ENCODE measurements around the gene NKTR. TPM values are rescaled to one million over a fixed set of nuclear protein-coding genes. Genes with fewer than 3 reads are reported as not detected.
A peak's percentile ranks its signal among the peaks of the same experiment; 100 is the strongest.

Gene NKTR
- total and polyA plus RNA-seq, 2 experiments from 2014 or later: 26.0 to 32.6 TPM

DNA sequence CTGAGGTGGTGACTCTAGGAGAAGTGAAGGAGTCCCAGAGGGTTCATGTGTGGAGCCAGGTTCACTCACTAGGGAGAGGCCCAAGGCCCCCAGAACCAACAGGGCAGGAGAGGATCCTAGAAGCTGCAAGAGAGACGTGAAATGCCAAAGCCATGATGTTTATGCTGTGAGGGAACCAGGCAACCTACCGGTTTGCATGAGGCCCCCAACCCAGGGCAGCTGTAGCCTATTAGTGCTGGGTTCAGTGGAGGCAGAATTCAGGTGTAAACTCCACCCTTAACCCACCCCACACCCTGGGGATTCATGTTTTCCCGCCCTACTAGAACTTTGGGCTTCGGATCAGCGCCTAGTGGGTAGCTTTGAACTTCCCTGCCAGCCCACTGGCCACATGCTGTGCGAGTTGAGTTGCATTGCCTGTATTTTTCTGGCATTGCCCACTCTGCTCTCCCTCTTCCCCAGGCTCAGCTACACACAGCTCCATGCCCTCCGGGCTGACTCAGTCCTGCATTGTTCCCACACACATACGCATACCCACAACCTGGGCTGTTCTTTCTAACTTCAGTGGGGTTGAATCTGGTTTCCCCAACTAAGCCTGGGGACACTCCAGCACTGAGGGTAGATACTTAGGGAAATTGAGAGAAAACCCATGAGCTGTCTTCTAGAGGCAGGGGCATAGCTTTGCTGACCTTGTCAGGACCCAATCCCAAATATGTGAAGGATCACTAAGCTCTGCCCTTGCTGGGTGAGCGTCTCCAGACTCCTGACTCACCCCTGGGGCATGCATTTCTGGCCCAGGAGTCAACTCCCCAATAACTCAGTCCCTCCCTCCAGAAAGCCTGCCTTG is 51.0 kb downstream of the NKTR start:
- Histone ChIP-seq H3K36me3 (ENCODE audit: low read depth) (peaks cover 9% of the 10 kb centered on the region), H3K4me1 (ENCODE audit: insufficient read depth) (peaks cover 60% of the 10 kb centered on the region), H3K9ac (peak overlapping the region; percentile 97), H3K27me3 (replicated peaks; ENCODE audit: insufficient read depth) (no peaks in the 10 kb centered on the region), H3K9me2 (ENCODE audit: insufficient read depth) (no peaks in the 10 kb centered on the region), H3K4me2 (ENCODE audit: unreplicated experiment) (peak overlapping the region; percentile 85), H3F3A (ENCODE audit: insufficient read depth) (peaks cover 49% of the 10 kb centered on the region), H2AFZ (no peak overlapping the region), H3K79me2 (ENCODE audit: insufficient read depth) (peaks cover 79% of the 10 kb centered on the region), H3K27ac (peak overlapping the region; percentile 92), H4K20me1 (ENCODE audit: insufficient read depth) (no peaks in the 10 kb centered on the region), H3K9me3 (ENCODE audit: low read depth) (no peaks in the 10 kb centered on the region), H3K4me3 (peak overlapping the region; percentile 96)
- in situ Hi-C loops (cut with MboI): no loop called here
- 3% methylated on average over 9 of the region's 9 CpGs for WGBS, 2 experiments (ENCODE audit: low coverage in 1 of 2, low lambda C conversion rate in 2 of 2, missing lambda C conversion rate in 2 of 2)
- peak; percentile 92 for DNase-seq
- TF ChIP-seq EZH2 (IDR thresholded peaks at IDR 0.05; ENCODE audit: insufficient read depth, poor library complexity, severe bottlenecking): no peak

DNA sequence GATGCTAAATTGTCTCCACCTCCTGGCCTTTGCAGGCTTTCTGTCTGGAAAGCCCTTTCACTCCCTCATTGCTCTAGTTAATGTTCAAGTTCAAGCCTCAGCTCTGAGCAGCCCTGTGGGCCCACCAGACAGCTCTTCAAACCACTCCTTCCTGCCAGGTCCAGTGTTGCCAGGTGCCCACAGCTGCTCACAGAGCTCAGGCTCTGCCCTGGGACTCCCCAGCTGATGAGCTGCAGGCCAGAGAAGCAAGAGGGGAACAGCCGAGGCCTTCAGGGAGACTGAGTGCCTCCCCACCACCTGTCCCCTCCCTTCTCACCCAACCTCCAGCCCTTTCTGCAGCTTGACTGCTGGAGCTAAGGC is 51.7 kb downstream of the NKTR start:
- Histone ChIP-seq H3F3A (ENCODE audit: insufficient read depth) (peaks cover 42% of the 10 kb centered on the region), H4K20me1 (ENCODE audit: insufficient read depth) (no peaks in the 10 kb centered on the region), H3K9ac (peak overlapping the region; percentile 97), H3K4me3 (peak overlapping the region; percentile 96), H2AFZ (peak overlapping the region; percentile 14; the same call in 1 of the 2 replicates), H3K27ac (peak overlapping the region; percentile 92), H3K9me2 (ENCODE audit: insufficient read depth) (no peaks in the 10 kb centered on the region), H3K79me2 (ENCODE audit: insufficient read depth) (peaks cover 79% of the 10 kb centered on the region), H3K27me3 (replicated peaks; ENCODE audit: insufficient read depth) (no peaks in the 10 kb centered on the region), H3K4me2 (ENCODE audit: unreplicated experiment) (peak overlapping the region; percentile 85), H3K36me3 (ENCODE audit: low read depth) (peaks cover 1% of the 10 kb centered on the region; the same call in 1 of the 2 replicates), H3K9me3 (ENCODE audit: low read depth) (no peaks in the 10 kb centered on the region), H3K4me1 (ENCODE audit: insufficient read depth) (peaks cover 60% of the 10 kb centered on the region)
- WGBS, 2 experiments (ENCODE audit: low coverage in 1 of 2, low lambda C conversion rate in 2 of 2, missing lambda C conversion rate in 2 of 2): 0% methylated on average over 1 of the region's 1 CpG
- in situ Hi-C loops (cut with MboI): no loop called here
- TF ChIP-seq EZH2 (IDR thresholded peaks at IDR 0.05; ENCODE audit: insufficient read depth, poor library complexity, severe bottlenecking): no peak
- TF ChIP-seq EZH2phosphoT487 (IDR thresholded peaks at IDR 0.05; ENCODE audit: insufficient read depth, low read depth): no peak
- DNase-seq: peak; percentile 34

GRCh38 chr3:42652611-42653302 is 52.3 kb downstream of the NKTR start:
- Histone ChIP-seq H3K9me2 (ENCODE audit: insufficient read depth) (no peaks in the 10 kb centered on the region), H3K4me3 (peak overlapping the region; percentile 96), H3K27me3 (replicated peaks; ENCODE audit: insufficient read depth) (no peaks in the 10 kb centered on the region), H3K9ac (peak overlapping the region; percentile 97), H3K9me3 (ENCODE audit: low read depth) (no peaks in the 10 kb centered on the region), H3K79me2 (ENCODE audit: insufficient read depth) (peaks cover 79% of the 10 kb centered on the region), H3K36me3 (ENCODE audit: low read depth) (no peaks in the 10 kb centered on the region; the same call in 1 of the 2 replicates), H4K20me1 (ENCODE audit: insufficient read depth) (no peaks in the 10 kb centered on the region), H3F3A (ENCODE audit: insufficient read depth) (peaks cover 38% of the 10 kb centered on the region), H2AFZ (peak overlapping the region; percentile 14; the same call in 1 of the 2 replicates), H3K27ac (peak overlapping the region; percentile 92), H3K4me2 (ENCODE audit: unreplicated experiment) (peak overlapping the region; percentile 85), H3K4me1 (ENCODE audit: insufficient read depth) (peaks cover 59% of the 10 kb centered on the region)
- TF ChIP-seq EZH2 (IDR thresholded peaks at IDR 0.05; ENCODE audit: insufficient read depth, poor library complexity, severe bottlenecking) (no peak), EZH2phosphoT487 (IDR thresholded peaks at IDR 0.05; ENCODE audit: insufficient read depth, low read depth) (no peak)
- in situ Hi-C loops (cut with MboI): no loop called here
- peak; percentile 93 for DNase-seq
- WGBS, 2 experiments (ENCODE audit: low coverage in 1 of 2, low lambda C conversion rate in 2 of 2, missing lambda C conversion rate in 2 of 2): 0% methylated on average over 7 of the region's 7 CpGs

DNA sequence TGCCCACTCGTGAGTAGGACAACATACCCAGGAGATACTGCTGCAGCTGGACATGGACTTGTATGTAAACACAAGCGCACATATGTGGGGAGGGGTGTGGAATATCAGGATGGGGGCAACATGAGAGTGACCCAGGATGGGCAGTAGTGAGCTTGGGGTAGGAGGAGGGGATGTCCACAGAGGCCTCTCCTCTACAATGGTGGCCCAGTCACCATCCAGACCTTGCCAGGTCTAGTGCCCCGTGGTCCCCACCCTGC is 52.7 kb downstream of the NKTR start:
- no peaks in the 10 kb centered on the region for H4K20me1 ChIP-seq (ENCODE audit: insufficient read depth)
- 0% methylated on average over 3 of the region's 3 CpGs for WGBS, 2 experiments (ENCODE audit: low coverage in 1 of 2, low lambda C conversion rate in 2 of 2, missing lambda C conversion rate in 2 of 2)
- in situ Hi-C loops (cut with MboI): no loop called here

More for the DNA sequence above, 52.7 kb downstream of the NKTR start:
- Histone ChIP-seq H3K4me3 (peak overlapping the region; percentile 96), H2AFZ (no peak overlapping the region), H3K27me3 (replicated peaks; ENCODE audit: insufficient read depth) (no peaks in the 10 kb centered on the region), H3K27ac (peak overlapping the region; percentile 92), H3K36me3 (ENCODE audit: low read depth) (no peaks in the 10 kb centered on the region; the same call in 1 of the 2 replicates), H3F3A (ENCODE audit: insufficient read depth) (peaks cover 34% of the 10 kb centered on the region), H3K9ac (peak overlapping the region; percentile 97), H3K79me2 (ENCODE audit: insufficient read depth) (peaks cover 77% of the 10 kb centered on the region), H3K4me2 (ENCODE audit: unreplicated experiment) (peak overlapping the region; percentile 85), H3K9me2 (ENCODE audit: insufficient read depth) (no peaks in the 10 kb centered on the region), H3K9me3 (ENCODE audit: low read depth) (no peaks in the 10 kb centered on the region), H3K4me1 (ENCODE audit: insufficient read depth) (peaks cover 54% of the 10 kb centered on the region)
- DNase-seq: no peak
- no peak for TF ChIP-seq EZH2 (IDR thresholded peaks at IDR 0.05; ENCODE audit: insufficient read depth, poor library complexity, severe bottlenecking)
- no peak for TF ChIP-seq EZH2phosphoT487 (IDR thresholded peaks at IDR 0.05; ENCODE audit: insufficient read depth, low read depth)

Measured in GM23248 (cell line).